Psoas muscle (tissue), 8 donors: Measurements from ENCODE around the gene TANC1. TPM values are rescaled to one million over a fixed set of nuclear protein-coding genes. Genes with fewer than 3 reads are reported as not detected.

Experiments used
- ATAC-seq, 4 donors: fragments of 200-7000 bp; cut with Tn5 transposase; one replicate each; pipeline ENCODE4 v1.9.1; 2020; ENCODE audit warnings: moderate library complexity in 3 of 4, mild to moderate bottlenecking in 2 of 4
- DNase-seq, 2 donors: peaks; one replicate each; pipeline ENCODE4 v3.0.0-alpha.2; 2020
- H3K27ac ChIP-seq: fragments of 200-600 bp; one replicate; pipeline ENCODE4 v1.8.0; 2022
- H3K27me3 ChIP-seq, 3 donors: fragments of 200-600 bp in 1 of 3; one replicate each; pipeline versions ENCODE4 v1.6.1 to v1.8.0; 2013 to 2022; ENCODE audit warnings: low read length in 2 of 3, mild to moderate bottlenecking in 2 of 3, moderate library complexity in 1 of 3; ENCODE audit not compliant: insufficient read depth in 3 of 3
- H3K36me3 ChIP-seq, 2 donors: fragments of 200-600 bp in 1 of 2; one replicate each; pipeline versions ENCODE4 v1.6.1 to v1.8.0; 2013 to 2022; ENCODE audit warnings: low read depth in 1 of 2, mild to moderate bottlenecking in 1 of 2, moderate library complexity in 1 of 2; ENCODE audit not compliant: insufficient read depth in 1 of 2
- H3K4me1 ChIP-seq: fragments of 200-600 bp; one replicate; pipeline ENCODE4 v1.8.0; 2022
- H3K4me3 ChIP-seq: fragments of 200-600 bp; one replicate; pipeline ENCODE4 v1.8.0; 2022; ENCODE audit warnings: mild to moderate bottlenecking
- H3K9me3 ChIP-seq: fragments of 200-600 bp; one replicate; pipeline ENCODE4 v1.8.0; 2022
- CTCF ChIP-seq: fragments of 200-600 bp; IDR thresholded peaks from one replicate; pipeline ENCODE4 v1.8.0; 2022; ENCODE audit warnings: antibody characterized with exemption
- WGBS, 3 donors: extraction: QIAGEN DNeasy Blood & Tissue Kit; methylation state at CpG; one replicate each; pipeline versions ENCODE4 v1.1.6 to v1.1.7; 2013; 5-methylcytosine and 5-hydroxymethylcytosine counted together
- intact Hi-C, 2 donors: fragments of 100-400 bp; cut with DNase I; formaldehyde crosslinking; loops; one replicate each; pipeline versions ENCODE4 v1.11.0 to v1.14.2; 2022
- polyA plus RNA-seq, 3 donors: library from polyadenylated mRNA; stranded (reverse); fragments of 200-250 nt; gene quantifications; one replicate each; pipeline ENCODE4 v1.2.3, GENCODE V29; 2013
- total RNA-seq, 4 donors: library from RNA; stranded (reverse); fragmentation: NEBNext Ultra II Directional in 2 of 4; extraction: Animal tissue kit (Norgen Biotek cat#: 25700) in 2 of 4; gene quantifications; one replicate each; pipeline versions ENCODE4 v1.2.1 to v1.2.4, GENCODE V29; 2021 to 2023
- donor health status: healthy with polysubstance abuse.
- donor health status: DM: no; HTN: no; CAD: no; lungs with moderate emphysema.
- donor health status: Bipolar disorder and iron deficiency.
- donor health status: healthy.
- donor health status: DM: yes; HTN: yes; CAD: no.
- donor health status: DM: no; HTN: no; CAD: no.
- donor health status: DM: no; HTN: no; CAD: no.
- donor health status: DM: yes; HTN: yes; CAD: no.

Gene TANC1
- total and polyA plus RNA-seq, 7 donors: 1.9 to 7.5 (median 3.2) TPM

GRCh38 chr2:158955842-158956365 lies 12.5 kb upstream of the TANC1 start:
- WGBS, 3 donors: 21 to 46% (median 23%) methylated on average over 2 of the region's 2 CpGs
- H3K27ac ChIP-seq: no peak overlapping the region

GRCh38 chr2:158958365-158958764 lies 10.1 kb upstream of the TANC1 start:
- Histone ChIP-seq H3K27me3 (no peaks in the 10 kb centered on the region), H3K4me1 (peaks cover 14% of the 10 kb centered on the region), H3K36me3 (no peaks in the 10 kb centered on the region), H3K9me3 (no peaks in the 10 kb centered on the region), H3K4me3 (no peak overlapping the region), H3K27ac (no peak overlapping the region)
- no peak for DNase-seq
- ATAC-seq: no peak
- intact Hi-C loops: no loop called here
- WGBS, 3 donors: 96 to 97% (median 97%) methylated on average over 1 of the region's 1 CpG
- TF ChIP-seq CTCF: no peak

More at GRCh38 chr2:158955842-158956365, 12.5 kb upstream of the TANC1 start:
- peaks cover 16% of the 10 kb centered on the region for H3K4me1 ChIP-seq
- no peak for ATAC-seq
- no peaks in the 10 kb centered on the region for H3K27me3 ChIP-seq
- DNase-seq: no peak
- no peak overlapping the region for H3K4me3 ChIP-seq
- TF ChIP-seq CTCF: no peak
- no peaks in the 10 kb centered on the region for H3K9me3 ChIP-seq
- H3K36me3 ChIP-seq: no peaks in the 10 kb centered on the region
- intact Hi-C loops: no loop called here

- 96 to 100% (median 100%) methylated on average over 2 of the region's 2 CpGs for WGBS, 3 donors
- intact Hi-C loops: no loop called here
- Histone ChIP-seq H3K36me3 (no peaks in the 10 kb centered on the region), H3K4me3 (no peak overlapping the region), H3K4me1 (no peaks in the 10 kb centered on the region), H3K9me3 (no peaks in the 10 kb centered on the region), H3K27ac (no peak overlapping the region), H3K27me3 (no peaks in the 10 kb centered on the region)
- ATAC-seq: no peak
- no peak for DNase-seq
- TF ChIP-seq CTCF: no peak
Measured at GRCh38 chr2:158960193-158960592, 8.2 kb upstream of the TANC1 start.

GRCh38 chr2:158962074-158962473 lies 6.4 kb upstream of the TANC1 start:
- Histone ChIP-seq H3K27ac (no peak overlapping the region), H3K4me1 (no peaks in the 10 kb centered on the region), H3K36me3 (no peaks in the 10 kb centered on the region), H3K9me3 (no peaks in the 10 kb centered on the region), H3K27me3 (no peaks in the 10 kb centered on the region), H3K4me3 (no peak overlapping the region)
- 95 to 98% (median 97%) methylated on average over 1 of the region's 1 CpG for WGBS, 3 donors
- no peak for ATAC-seq
- intact Hi-C loops: no loop called here
- no peak for DNase-seq
- no peak for TF ChIP-seq CTCF

GRCh38 chr2:158963071-158963470 lies 5.4 kb upstream of the TANC1 start:
- intact Hi-C loops: no loop called here
- Histone ChIP-seq H3K27me3 (no peaks in the 10 kb centered on the region), H3K9me3 (no peaks in the 10 kb centered on the region), H3K27ac (no peak overlapping the region), H3K4me3 (no peak overlapping the region), H3K36me3 (no peaks in the 10 kb centered on the region), H3K4me1 (no peaks in the 10 kb centered on the region)
- DNase-seq (no peak), ATAC-seq (no peak)
- no peak for TF ChIP-seq CTCF
- whole genome bisulfite sequencing, 3 donors: 93 to 94% (median 94%) methylated on average over 3 of the region's 3 CpGs
